PC-3 (cell line): ENCODE results near the gene EIF2B5. TPM values are rescaled to one million over a fixed set of nuclear protein-coding genes. Genes with fewer than 3 reads are reported as not detected.

ENCODE experiments used
- ATAC-seq: fragments of 200-7000 bp; cut with Tn5 transposase; 2 replicates; pipeline ENCODE4 v1.9.1; 2020; ENCODE audit warnings: mild to moderate bottlenecking, moderate library complexity
- BruUV-seq: library from RNA; stranded (reverse); fragments of 400-500 nt; replicated peaks from 2 replicates; lab custom pipeline; 2021; lab: Mats Ljungman, UMichigan
- CTCF ChIA-PET: fragments of 300-600 bp; sonication (Branson Sonifier 250); formaldehyde crosslinking; loops from one replicate; lab custom pipeline; 2022; ENCODE audit warnings: antibody characterized with exemption; lab: Charles Lee
- POLR2A ChIA-PET: fragments of 300-600 bp; sonication (Branson Sonifier 250); formaldehyde crosslinking; loops from one replicate; lab custom pipeline; 2022; ENCODE audit warnings: antibody characterized with exemption; ENCODE audit not compliant: unreplicated experiment; lab: Charles Lee
- DNase-seq: peaks from one replicate; pipeline ENCODE4 v3.0.0-alpha.2; 2015
- H2AFZ ChIP-seq: fragments of 300-600 bp; sonication (generic); 2 replicates; pipeline ENCODE4 v1.6.0; 2016; ENCODE audit warnings: antibody characterized with exemption, low read length
- H3F3A ChIP-seq: fragments of 300-600 bp; sonication (generic); one replicate; pipeline ENCODE4 v1.6.0; 2017; ENCODE audit warnings: antibody characterized with exemption, low read length, control low read depth, mild to moderate bottlenecking; ENCODE audit not compliant: unreplicated experiment
- H3K27ac ChIP-seq: fragments of 300-600 bp; sonication (generic); 2 replicates; pipeline ENCODE4 v1.5.1; 2016; ENCODE audit warnings: mild to moderate bottlenecking, low read length
- H3K27me3 ChIP-seq: fragments of 300-600 bp; sonication (generic); 2 replicates; pipeline ENCODE4 v1.6.1; 2016; ENCODE audit warnings: low read length, mixed read lengths
- H3K36me3 ChIP-seq: fragments of 300-600 bp; sonication (generic); 2 replicates; pipeline ENCODE4 v1.6.1; 2016; ENCODE audit warnings: low read depth, mixed run types, low read length, mixed read lengths
- H3K4me1 ChIP-seq: fragments of 300-600 bp; sonication (generic); 2 replicates; pipeline ENCODE4 v1.5.1; 2016; ENCODE audit warnings: low read length; ENCODE audit not compliant: insufficient read depth
- H3K4me2 ChIP-seq: fragments of 300-600 bp; sonication (generic); 2 replicates; pipeline ENCODE4 v1.6.0; 2016; ENCODE audit warnings: low read length
- H3K4me3 ChIP-seq: fragments of 300-600 bp; sonication (generic); 2 replicates; pipeline ENCODE4 v1.5.1; 2016; ENCODE audit warnings: mild to moderate bottlenecking, low read length, mixed read lengths
- H3K79me2 ChIP-seq: fragments of 300-600 bp; sonication (generic); 2 replicates; pipeline ENCODE4 v1.6.1; 2017; ENCODE audit warnings: low read length, mixed read lengths
- H3K9ac ChIP-seq: fragments of 300-600 bp; sonication (generic); 2 replicates; pipeline ENCODE4 v1.6.0; 2016; ENCODE audit warnings: mild to moderate bottlenecking, low read length
- H3K9me2 ChIP-seq: fragments of 300-600 bp; sonication (generic); replicated peaks from 2 replicates; pipeline ENCODE4 v1.6.1; 2016; ENCODE audit warnings: mixed run types, low read length, mixed read lengths
- H3K9me3 ChIP-seq: fragments of 300-600 bp; sonication (generic); 2 replicates; pipeline ENCODE4 v1.6.1; 2016; ENCODE audit warnings: low read length, mixed read lengths
- H4K20me1 ChIP-seq: fragments of 300-600 bp; sonication (generic); 2 replicates; pipeline ENCODE4 v1.6.1; 2016; ENCODE audit warnings: low read length, mixed read lengths
- CTCF ChIP-seq: fragments of 300-600 bp; sonication (generic); conservative IDR thresholded peaks from 2 replicates; pipeline ENCODE4 v1.5.1; 2017; ENCODE audit warnings: antibody characterized with exemption, low read depth, mild to moderate bottlenecking, low read length
- EZH2 ChIP-seq: fragments of 300-600 bp; sonication (generic); IDR thresholded peaks from one replicate; pipeline ENCODE4 v1.6.1; 2017; ENCODE audit warnings: antibody characterized with exemption, mild to moderate bottlenecking, low read length; ENCODE audit not compliant: unreplicated experiment
- EZH2phosphoT487 ChIP-seq: fragments of 300-600 bp; sonication (generic); IDR thresholded peaks from 2 replicates; pipeline ENCODE4 v1.6.1; 2018; ENCODE audit warnings: mild to moderate bottlenecking, antibody characterized with exemption, low read length, borderline replicate concordance
- intact Hi-C: fragments of 100-400 bp; cut with micrococcal nuclease; formaldehyde crosslinking; loops from 2 replicates; pipeline ENCODE4 v1.9.0; 2023
- total RNA-seq: library from RNA; depleted of rRNA; stranded (reverse); fragments of >200 nt; gene quantifications from 2 replicates; pipeline ENCODE4 v1.2.3, GENCODE V29; 2014

The EIF2B5 gene
- total RNA-seq, 1 experiment from 2014 or later: 51.3 TPM

GRCh38 chr3:184143327-184143726 is 8.2 kb downstream of the EIF2B5 start:
- POLR2A ChIA-PET: no interaction called here
- BruUV-seq: no TSS peak
- peaks cover 3% of the 10 kb centered on the region for H3F3A ChIP-seq
- no peak for ATAC-seq
- H3K36me3 ChIP-seq: peaks cover 36% of the 10 kb centered on the region
- H3K9ac ChIP-seq: no peak overlapping the region
- TF ChIP-seq EZH2phosphoT487: no peak
- TF ChIP-seq EZH2: no peak
- TF ChIP-seq CTCF: no peak
- intact Hi-C loops: no loop called here
- CTCF ChIA-PET: no interaction called here
- H3K27me3 ChIP-seq: no peaks in the 10 kb centered on the region
- H3K9me2 ChIP-seq: no peaks in the 10 kb centered on the region
- H3K4me3 ChIP-seq: no peak overlapping the region
- no peak overlapping the region for H3K27ac ChIP-seq
- no peaks in the 10 kb centered on the region for H4K20me1 ChIP-seq
- H2AFZ ChIP-seq: no peak overlapping the region
- H3K4me1 ChIP-seq: no peaks in the 10 kb centered on the region
- peaks cover 5% of the 10 kb centered on the region; the same call in 1 of the 2 replicates for H3K79me2 ChIP-seq
- no peak for DNase-seq
- H3K4me2 ChIP-seq: no peak overlapping the region
- H3K9me3 ChIP-seq: no peaks in the 10 kb centered on the region

GRCh38 chr3:184144505-184144904 is 9.3 kb downstream of the EIF2B5 start:
- Histone ChIP-seq H3K27me3 (no peaks in the 10 kb centered on the region), H3F3A (peaks cover 4% of the 10 kb centered on the region), H2AFZ (no peak overlapping the region), H3K4me3 (no peak overlapping the region), H3K36me3 (peaks cover 36% of the 10 kb centered on the region), H3K9me2 (no peaks in the 10 kb centered on the region), H3K79me2 (no peaks in the 10 kb centered on the region), H3K27ac (no peak overlapping the region), H3K4me1 (no peaks in the 10 kb centered on the region), H4K20me1 (no peaks in the 10 kb centered on the region), H3K4me2 (no peak overlapping the region), H3K9ac (no peak overlapping the region), H3K9me3 (no peaks in the 10 kb centered on the region)
- TF ChIP-seq EZH2phosphoT487 (no peak), CTCF (no peak), EZH2 (no peak)
- intact Hi-C loops: no loop called here
- ATAC-seq: no peak
- CTCF ChIA-PET: no interaction called here
- no peak for DNase-seq
- POLR2A ChIA-PET: no interaction called here
- no TSS peak for BruUV-seq

- H3K4me2 ChIP-seq: no peak overlapping the region
- DNase-seq (peak; percentile 72), ATAC-seq (peak; percentile 92)
- TF ChIP-seq EZH2 (no peak), CTCF (peak; percentile 73)
- no peaks in the 10 kb centered on the region for H3K27me3 ChIP-seq
- no peak overlapping the region for H3K4me3 ChIP-seq
- BruUV-seq: no TSS peak
- H3K79me2 ChIP-seq: no peaks in the 10 kb centered on the region
- ChIA-PET CTCF (interaction anchor here (0.6 kb wide), 1 partner anchor 98 kb away, joined by 7 read pairs; no protein-coding TSS in a partner anchor), POLR2A (no interaction called here)
- H3K9me2 ChIP-seq: no peaks in the 10 kb centered on the region
- H4K20me1 ChIP-seq: no peaks in the 10 kb centered on the region
- H3K9me3 ChIP-seq: no peaks in the 10 kb centered on the region
- no peak overlapping the region for H3K9ac ChIP-seq
- peaks cover 33% of the 10 kb centered on the region for H3K36me3 ChIP-seq
- H3K4me1 ChIP-seq: no peaks in the 10 kb centered on the region
- intact Hi-C loops: loop anchor here (1.0 to 5.0 kb wide), 3 partner anchors 42 to 144 kb away; partner anchors contain the start of gene ABCF3
- H3F3A ChIP-seq: peaks cover 4% of the 10 kb centered on the region
- no peak overlapping the region for H3K27ac ChIP-seq
- no peak overlapping the region for H2AFZ ChIP-seq
These were observed 10.0 kb downstream of the EIF2B5 start for GRCh38 chr3:184145111-184145524.
